ENCODE measurements around the gene PLPPR3.
"Not testable (repeated sequence)": the region's sequence is repeated elsewhere in the genome, so short reads cannot be mapped to it uniquely, and the experiment has no call there.

PLPPR3 gene

DNA sequence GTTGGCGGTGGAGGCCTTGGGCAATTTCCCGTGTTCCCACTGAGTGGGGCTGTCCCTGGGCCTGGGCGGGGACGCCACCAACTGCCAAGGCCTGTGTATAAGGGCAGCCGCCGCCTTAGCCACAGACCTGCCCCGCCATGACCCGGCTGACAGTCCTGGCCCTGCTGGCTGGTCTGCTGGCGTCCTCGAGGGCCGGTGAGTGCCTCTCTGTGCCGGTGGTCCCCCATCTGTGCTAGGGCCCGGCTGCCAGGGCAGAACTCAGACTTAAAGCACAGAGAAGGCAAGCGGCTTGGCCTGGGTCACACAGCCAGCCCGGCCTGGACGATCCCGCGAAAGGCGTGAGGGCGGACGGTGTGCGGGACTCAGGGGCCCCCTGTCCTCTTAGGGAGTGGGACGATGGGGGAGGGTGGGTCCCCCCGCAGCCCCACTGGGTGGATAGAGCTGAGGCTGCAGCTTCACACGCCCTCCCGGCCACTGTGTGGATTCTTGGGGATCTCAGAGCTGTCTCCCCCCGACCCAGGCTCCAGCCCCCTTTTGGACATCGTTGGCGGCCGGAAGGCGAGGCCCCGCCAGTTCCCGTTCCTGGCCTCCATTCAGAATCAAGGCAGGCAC lies 6.1 kb upstream of the PLPPR3 start, which contains the start of gene AZU1:
TSS of gene AZU1 (plus strand) at position 128 of the 612 bp plus-strand sequence. CDS start at position 138, 10 bp downstream.
- DNase-seq = no peak

DNA sequence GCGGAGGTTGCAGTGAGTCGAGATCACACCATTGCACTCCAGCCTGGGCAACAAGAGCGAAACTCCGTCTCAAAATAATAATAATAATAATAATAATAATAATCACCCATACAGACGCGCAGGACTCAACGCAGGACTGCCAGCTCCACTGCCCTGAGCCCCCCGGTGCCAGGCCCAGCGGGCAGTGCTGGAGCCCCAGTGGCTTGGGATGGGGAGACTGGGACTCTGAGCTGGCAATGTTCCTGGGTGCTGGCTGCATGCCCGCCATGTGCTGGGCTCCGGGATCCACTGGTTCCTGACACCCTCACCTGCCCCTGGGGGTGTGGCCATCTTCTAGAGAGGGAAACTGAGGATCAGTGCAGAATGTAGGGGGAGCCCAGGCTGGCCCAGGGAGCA lies 5.6 kb upstream of the PLPPR3 start:
- DNase-seq = no peak

DNA sequence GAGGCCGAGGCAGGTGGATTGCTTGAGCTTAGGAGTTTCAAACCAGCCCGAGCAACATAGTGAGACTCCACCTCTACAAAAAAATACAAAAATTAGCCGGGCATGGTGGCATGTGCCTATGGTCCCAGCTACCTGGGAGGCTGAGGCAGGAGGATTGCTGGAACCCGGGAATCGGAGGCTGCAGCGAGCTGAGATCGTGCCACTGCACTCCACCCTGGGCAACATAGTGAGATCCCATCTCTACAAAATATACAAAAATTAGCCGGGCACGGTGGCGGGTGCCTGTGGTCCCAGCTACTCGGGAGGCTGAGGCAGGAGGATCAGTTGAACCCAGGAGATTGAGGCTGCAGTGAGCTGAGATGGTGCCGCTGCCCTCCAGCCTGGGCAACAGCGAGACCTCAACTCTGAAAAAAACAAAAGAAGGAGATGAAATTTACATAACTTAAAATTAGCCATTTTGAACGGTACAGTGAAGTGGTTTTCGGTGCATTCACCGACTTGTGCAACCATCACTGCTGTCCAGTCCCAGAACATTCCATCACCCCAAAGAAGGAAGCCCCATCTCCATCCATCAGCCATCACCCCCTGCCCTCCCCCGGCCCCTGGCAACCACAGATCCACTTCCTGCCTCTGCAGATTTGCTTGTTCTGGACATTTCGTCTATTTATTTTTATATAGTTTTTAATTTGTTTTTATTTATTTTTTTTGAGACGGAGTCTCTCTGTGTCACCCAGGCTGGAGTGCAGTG lies 4.3 kb upstream of the PLPPR3 start:
- DNase-seq = no peak

DNA sequence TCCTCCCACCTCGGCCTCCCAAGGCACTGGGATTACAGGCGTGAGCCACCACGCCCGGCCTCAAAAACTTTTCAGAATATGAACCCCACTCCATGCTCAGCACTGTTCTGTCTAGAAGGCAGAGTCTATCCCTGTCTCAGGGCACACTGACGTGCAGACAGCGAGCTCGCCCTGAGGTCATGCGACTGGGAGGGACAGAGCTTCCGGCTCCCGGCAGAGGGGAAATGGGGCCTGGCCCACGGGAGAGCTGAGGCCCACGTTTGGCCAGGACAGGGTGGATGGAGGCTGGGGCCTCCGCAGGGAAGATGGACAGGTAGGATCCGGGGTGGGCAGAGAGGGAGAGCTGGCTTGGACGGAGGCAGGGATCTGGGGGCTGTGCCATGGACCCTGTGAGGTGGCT lies 3.1 kb upstream of the PLPPR3 start:
- DNase-seq = no peak

DNA sequence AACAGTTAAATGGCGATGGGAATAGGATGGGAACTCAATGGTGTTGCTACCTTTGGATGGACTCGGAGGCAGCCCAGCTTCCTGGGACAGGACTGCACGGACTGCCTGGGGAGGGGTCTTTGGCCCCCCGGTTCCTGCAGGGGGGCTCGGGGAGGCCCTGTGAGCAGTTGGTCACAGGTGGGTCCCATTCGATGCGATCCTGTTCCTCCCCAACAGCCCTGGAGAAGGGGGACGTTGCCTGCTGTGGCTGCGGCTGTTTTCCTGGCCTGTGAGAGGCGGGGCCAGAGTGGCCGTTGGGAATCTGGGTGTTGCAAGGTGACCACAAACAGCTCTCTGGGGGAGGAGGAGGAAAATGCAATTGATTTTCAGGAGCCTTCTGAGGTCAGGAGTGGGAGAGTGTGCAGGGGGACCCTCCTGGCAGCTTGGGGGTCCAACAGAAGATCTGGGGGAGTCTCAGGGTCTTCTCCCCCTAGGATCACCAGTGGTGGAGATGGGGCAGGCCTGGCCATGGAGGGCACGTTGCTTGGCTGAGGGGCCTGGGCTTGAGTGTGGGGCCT lies 1.9 kb upstream of the PLPPR3 start:
- no peak for DNase-seq

DNA sequence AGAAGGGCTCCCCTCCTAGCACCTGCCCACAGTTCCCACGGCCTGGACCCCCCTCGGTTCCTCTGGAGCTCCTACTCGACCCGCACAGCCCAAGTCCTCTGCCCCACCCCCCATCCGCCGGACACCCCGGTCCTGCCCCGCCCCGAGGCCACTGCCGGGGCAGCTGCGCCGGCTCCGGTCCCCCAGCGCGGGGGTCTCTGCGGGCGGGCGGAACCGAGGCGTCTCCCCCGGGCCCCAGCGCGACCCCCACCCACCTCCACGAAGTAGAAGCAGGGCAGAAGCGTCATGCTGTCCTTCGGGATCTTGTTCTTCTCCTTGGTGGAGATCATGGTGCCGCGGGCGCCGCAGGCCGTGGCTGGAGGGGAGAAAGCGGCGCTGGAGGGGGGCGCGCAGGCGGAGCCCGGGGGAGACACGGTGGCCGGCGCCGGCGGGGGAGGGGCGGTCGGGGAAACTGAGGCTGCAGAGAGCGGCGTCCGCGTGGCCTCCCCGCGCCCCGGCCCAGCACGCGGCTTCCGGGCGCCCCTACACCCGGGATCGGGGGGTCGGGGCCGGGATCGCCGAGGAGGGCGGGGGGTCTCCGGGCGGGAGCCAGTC lies 427 bp downstream of the PLPPR3 start:
- no peak for DNase-seq

DNA sequence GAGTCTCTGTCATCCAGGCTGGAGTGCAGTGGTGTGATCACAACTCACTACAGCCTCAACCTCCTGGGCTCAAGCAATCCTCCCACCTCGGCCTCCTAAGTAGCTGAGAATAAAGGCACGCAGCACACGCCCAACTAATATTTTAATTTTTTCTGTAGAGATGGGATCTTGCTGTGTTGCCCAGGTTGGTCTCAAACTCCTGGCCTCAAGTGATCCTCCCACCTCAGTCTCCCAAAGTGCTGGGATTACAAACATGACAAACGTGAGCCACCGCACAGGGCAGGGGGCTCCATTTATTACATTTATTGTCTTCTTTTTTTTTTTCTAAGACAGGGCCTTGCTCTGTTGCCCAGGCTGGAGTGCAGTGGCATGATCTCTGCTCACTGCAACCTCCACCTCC lies 1.5 kb downstream of the PLPPR3 start:
- DNase-seq = not testable (repeated sequence)

DNA sequence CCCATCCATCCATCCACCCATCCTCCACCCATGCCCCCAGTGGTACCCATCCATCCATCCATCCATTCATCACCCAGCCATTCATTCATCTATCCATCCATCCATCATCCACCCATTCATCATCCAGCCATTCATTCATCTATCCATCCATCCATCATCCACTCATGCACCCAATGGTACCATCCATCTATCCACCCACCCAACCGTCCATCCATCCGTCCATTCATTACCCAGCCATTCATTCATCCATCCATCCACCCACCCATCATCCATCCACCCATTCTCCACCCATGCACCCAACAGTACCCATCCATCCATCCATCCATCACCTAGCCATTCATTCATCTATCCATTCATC lies 5.3 kb downstream of the PLPPR3 start:
- DNase-seq = no peak

DNA sequence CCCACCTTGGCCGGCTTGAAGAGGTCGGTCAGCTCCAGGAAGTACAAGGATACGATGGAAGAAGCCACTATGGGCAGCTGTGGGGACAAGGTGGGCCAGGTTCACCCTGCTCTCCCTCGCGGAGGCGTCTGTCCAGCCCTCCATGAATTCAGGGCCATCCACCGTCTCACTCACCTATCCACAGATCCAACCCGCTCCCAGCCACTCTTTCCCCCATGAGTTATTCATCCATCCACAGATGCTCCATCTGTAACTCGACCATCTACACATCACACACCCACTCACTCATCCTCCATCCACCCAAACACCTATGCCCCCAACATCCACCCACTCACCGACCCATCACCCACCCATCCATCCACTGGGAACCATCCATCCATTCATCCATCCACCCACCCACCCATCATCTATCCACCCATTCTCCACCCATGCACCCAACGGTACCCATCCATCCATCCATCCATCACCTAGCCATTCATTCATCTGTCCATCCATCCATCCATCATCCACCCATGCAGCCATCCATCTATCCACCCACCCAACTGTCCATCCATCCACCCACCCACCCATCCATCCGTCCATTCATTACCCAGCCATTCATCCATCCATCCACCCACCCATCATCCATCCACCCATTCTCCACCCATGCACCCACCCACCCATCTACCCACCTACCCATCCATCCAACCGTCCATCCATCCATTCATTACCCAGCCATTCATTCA lies 5.8 kb downstream of the PLPPR3 start:
- no peak for DNase-seq

DNA sequence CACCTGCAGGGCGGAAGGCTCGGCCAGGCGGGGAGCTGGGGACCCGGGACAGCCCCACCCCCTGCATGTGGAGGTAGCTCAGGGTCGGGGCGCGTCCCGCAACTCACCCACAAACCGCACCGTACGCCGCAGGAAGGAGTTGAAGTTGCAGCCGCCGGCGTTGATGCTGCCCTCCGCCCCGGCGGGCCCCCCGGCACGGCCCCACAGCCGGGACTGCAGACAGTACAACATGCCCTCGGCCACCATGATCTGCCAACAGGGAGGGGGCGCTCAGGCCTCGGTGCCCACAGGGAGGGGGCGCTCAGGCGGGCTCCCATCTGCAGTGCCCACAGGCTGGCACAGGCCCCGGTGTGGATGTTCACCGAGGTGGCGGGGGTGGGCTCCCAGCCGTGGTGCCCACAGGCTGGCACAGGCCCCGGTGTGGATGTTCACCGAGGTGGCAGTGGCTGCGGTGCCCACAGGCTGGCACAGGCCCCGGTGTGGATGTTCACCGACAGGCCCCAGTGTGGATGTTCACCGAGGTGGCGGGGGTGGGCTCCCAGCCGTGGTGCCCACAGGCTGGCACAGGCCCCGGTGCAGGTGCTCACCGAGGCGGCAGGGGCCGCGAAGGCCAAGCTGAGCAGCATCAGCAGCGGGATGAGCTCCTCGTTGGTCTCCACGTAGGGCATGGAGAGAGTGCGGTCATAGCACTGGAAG lies 6.5 kb downstream of the PLPPR3 start:
- no peak for DNase-seq

DNA sequence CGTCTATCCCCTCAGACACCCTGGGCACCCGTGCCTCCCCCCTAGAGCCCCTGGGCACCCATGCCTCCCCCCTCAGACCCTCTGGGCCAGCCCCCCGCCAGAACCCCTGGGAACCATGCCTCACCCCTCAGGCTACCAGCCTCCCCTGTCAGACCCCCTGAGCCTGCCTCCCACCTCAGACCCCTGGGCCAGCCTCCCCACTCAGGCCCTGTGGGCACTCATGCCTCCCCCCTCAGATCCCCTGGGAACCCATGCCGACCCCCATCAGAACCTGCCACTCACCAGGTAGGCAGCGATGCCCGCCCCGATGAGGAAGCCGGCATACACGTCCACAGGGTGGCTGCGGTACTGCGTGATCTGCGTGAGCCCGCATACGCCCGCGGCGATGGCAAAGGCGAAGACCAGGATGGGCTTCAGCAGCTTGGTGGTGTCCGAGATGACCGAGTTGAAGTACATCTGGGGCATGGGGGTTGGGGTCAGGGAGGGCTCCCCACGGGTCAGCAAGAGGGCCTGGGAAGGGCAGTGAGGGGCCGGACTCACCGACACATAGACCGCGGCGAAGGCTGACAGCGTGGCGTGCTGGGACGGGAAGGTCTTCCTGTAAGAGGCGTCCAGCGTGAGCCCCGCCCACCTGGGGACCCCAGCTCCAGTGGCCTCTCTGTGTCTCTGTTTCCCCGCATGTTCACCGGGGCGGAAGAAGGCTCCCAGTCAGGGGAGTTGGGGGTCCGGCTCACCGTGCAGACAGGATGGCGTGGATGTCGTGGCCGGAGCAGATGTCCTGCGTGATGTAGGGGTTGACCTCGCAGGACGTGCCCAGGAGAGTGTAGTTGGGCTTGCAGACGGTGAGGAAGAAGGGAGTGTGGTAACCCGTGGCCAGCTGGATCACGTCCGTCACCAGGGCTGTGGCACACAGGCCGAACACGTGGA lies 7.3 kb downstream of the PLPPR3 start:
- no peak for DNase-seq

DNA sequence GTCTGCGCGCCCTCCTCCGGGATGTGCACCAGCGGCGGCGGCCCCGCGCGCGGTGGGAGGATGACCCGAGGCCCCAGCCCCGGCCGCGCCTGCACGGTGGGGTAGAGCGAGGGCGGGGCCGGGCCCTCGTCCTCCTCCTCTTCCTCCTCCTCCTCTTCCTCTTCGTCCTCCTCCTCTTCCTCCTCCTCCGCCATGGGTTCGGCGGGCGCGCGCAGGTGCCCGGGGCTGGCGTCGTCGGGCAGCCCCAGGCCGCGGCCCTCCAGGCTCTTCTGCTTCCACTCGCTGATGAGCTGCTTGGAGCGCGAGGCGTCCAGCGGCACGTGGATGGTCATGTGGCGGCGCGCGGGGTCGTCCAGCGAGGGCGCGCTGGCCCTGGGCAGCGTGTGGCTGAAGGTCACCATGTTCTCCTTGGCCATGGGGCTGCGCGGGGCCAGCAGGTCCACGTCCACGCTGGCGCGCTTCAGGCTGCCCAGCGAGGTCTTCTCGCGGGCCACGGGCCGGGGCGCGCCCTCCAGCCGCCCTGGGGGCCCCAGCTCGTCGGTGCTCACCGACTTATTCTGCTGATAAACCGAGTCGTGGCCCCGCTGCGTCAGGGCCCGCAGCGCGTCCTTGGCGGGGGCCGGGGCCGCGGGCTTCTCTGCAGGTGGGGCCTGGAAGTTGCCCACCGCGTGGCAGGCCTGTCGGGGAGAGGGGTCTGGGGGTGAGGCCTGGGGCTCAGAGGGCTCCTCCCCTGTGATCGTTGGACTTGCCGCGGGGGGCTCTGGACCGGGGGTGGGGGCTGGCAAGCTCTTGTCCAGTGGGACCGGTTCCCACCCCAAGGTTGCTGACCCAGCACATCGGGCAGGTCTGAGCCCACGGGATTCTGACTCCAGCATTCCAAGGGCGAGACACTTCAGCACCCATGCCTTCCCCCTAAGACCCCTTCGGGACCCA lies 8.3 kb downstream of the PLPPR3 start:
- DNase-seq = no peak

DNA sequence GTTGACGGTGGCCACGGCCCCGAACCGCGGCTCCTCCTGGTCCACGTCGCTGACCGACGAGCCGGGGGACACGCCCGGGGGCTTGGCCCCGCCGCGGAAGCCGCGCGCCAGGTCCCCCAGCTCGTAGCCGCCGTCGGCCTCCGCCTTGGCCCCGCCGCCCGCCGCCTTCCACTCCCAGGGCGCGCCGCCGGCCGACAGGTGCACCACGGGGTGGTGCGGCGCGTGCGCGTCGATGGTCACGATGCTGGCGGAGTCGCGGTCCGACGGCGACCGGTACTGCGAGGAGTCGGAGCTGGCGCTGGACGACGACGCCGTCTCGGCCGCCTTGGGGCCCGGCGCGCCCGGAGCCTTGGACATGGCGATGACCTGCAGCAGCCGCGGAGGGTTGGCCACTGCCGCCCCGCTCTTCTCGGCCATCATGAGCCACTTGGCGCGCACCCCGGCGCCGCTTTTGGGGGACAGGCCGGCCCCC lies 9.0 kb downstream of the PLPPR3 start:
- DNase-seq = no peak

DNA sequence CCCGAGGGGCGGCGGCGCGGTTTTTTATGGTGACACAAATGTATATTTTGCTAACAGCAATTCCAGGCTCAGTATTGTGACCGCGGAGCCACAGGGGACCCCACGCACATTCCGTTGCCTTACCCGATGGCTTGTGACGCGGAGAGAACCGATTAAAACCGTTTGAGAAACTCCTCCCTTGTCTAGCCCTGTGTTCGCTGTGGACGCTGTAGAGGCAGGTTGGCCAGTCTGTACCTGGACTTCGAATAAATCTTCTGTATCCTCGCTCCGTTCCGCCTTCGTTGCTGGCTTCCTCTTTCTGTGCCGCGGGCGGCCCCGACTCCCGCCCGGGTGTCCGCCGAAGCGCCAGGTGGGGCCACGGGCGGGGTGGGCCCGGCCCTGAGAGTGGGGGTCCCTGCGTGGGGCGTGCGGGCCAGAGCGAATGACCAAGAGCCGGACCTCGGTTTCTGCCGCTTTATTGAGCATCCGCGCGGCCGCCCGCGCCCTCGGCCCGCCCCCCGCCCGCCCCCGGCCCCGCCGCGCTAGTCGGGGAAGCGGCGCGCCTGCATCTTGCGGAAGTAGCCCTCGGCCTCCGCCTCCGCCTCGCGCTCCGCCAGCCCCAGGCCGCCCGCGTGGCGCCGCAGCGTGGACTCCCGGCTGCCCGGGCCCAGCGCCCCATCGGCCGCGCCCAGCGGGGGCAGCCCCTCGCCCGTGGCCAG lies 9.6 kb downstream of the PLPPR3 start:
- no peak for DNase-seq

DNA sequence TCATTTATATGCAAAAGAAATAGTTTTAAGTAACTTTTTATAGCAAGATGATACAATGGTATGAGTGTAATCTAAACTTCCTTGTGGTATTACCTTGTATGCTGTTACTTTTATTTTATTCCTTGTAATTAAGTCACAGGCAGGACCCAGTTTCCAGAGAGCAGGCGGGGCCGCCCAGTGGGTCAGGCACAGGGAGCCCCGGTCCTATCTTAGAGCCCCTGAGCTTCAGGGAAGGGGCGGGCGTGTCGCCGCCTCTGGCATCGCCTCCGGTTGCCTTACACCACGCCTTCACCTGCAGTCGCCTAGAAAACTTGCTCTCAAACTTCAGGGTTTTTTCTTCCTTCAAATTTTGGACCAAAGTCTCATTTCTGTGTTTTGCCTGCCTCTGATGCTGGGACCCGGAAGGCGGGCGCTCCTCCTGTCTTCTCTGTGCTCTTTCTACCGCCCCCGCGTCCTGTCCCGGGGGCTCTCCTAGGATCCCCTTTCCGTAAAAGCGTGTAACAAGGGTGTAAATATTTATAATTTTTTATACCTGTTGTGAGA lies 10.2 kb downstream of the PLPPR3 start:
- no peak for DNase-seq

DNA sequence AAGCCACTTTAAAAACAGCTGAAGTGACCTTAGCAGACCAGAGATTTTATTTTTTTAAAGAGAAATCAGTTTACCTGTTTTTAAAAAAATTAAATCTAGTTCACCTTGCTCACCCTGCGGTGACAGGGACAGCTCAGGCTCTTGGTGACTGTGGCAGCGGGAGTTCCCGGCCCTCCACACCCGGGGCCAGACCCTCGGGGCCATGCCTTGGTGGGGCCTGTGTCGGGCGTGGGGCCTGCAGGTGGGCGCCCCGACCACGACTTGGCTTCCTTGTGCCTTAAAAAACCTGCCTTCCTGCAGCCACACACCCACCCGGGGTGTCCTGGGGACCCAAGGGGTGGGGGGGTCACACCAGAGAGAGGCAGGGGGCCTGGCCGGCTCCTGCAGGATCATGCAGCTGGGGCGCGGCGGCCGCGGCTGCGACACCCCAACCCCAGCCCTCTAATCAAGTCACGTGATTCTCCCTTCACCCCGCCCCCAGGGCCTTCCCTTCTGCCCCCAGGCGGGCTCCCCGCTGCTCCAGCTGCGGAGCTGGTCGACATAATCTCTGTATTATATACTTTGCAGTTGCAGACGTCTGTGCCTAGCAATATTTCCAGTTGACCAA lies 10.8 kb downstream of the PLPPR3 start:
- no peak for DNase-seq

DNA sequence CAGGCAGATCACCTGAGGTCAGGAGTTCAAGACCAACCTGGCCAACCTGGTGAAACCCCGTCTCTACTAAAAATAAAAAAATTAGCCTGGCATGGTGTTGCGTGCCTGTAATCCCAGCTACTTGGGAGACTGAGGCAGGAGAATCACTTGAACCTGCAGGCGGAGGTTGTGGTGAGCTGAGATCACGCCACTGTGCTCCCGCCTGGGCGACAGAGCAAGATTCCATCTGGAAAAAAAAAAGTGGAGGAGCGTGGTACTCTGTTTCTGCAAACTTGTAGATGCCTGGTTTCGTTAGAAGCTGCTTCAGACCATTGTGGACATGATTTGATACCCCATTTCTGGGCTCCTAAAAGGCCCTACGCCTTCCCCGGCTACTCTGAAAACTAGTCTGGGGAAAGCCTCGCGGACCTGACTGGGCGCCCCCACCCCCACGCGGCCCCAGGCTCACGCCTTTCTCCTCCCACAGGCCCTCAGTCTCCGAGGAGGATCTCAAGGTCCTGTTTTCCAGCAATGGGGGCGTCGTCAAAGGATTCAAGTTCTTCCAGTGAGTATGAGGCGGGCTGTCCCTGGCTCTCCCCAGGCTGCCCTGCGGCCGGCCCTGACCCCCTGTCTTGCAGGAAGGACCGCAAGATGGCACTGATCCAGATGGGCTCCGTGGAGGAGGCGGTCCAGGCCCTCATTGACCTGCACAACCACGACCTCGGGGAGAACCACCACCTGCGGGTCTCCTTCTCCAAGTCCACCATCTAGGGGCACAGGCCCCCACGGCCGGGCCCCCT lies 11.5 kb downstream of the PLPPR3 start:
- DNase-seq = no peak

DNA sequence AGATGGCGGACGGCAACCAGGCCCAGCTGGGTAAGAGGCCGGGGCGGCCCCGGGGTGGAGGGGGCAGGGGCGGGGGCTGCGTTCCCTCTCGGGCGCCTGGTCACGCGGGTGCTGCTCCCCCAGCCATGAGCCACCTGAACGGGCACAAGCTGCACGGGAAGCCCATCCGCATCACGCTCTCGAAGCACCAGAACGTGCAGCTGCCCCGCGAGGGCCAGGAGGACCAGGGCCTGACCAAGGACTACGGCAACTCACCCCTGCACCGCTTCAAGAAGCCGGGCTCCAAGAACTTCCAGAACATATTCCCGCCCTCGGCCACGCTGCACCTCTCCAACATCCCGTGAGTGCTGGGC lies 13.4 kb downstream of the PLPPR3 start:
- no peak for DNase-seq

Data from HCEC 1CT (cell line).